Left ventricle myocardium superior (tissue), 1 donor: Measurements from ENCODE around the gene GSC2. TPM values are rescaled to one million over a fixed set of nuclear protein-coding genes. Genes with fewer than 3 reads are reported as not detected.

Experiments used
- ATAC-seq: fragments of 200-7000 bp; cut with Tn5 transposase; one replicate; pipeline ENCODE4 v1.9.1; 2020; ENCODE audit warnings: mild to moderate bottlenecking, moderate library complexity
- DNase-seq: peaks from one replicate; pipeline ENCODE4 v3.0.0-alpha.2; 2020
- intact Hi-C: fragments of 100-400 bp; cut with micrococcal nuclease; formaldehyde crosslinking; loops from one replicate; pipeline ENCODE4 v1.11.0; 2022
- long read RNA-seq: library from polyadenylated mRNA; unstranded; transcript quantifications from one replicate; pipeline ENCODE4 v2.0.0, GENCODE V29; 2021
- total RNA-seq: library from RNA; stranded (reverse); fragmentation: NEBNext Ultra II Directional; extraction: Animal tissue kit (Norgen Biotek cat#: 25700); gene quantifications from one replicate; pipeline ENCODE4 v1.2.1, GENCODE V29; 2021
- donor health status: DM: no; HTN: yes; CAD: no; lungs with severe emphysema.

The GSC2 gene, protein sequence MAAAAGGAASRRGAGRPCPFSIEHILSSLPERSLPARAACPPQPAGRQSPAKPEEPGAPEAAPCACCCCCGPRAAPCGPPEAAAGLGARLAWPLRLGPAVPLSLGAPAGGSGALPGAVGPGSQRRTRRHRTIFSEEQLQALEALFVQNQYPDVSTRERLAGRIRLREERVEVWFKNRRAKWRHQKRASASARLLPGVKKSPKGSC
- not detected for total RNA-seq
- long read RNA-seq, result 0 reads

DNA sequence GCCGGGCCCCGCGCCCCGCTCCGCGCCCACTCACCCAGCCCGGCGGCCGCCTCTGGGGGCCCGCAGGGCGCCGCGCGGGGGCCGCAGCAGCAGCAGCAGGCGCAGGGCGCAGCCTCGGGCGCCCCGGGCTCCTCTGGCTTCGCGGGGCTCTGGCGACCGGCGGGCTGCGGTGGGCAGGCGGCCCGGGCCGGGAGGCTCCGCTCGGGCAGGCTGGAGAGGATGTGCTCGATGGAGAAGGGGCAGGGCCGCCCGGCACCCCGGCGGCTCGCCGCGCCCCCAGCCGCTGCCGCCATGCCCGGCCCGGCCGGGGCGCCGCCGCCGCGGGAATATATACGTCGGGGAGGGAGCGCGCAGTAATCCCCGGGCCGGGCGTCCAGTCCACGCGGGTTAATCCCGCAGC is at the start of gene GSC2:
GSC2 (minus strand) TSS at position 302 of the 400 bp plus-strand sequence; CDS start at position 293, 9 bp downstream.
- intact Hi-C loops, result no loop called here
- DNase-seq (no peak), ATAC-seq (no peak)

DNA sequence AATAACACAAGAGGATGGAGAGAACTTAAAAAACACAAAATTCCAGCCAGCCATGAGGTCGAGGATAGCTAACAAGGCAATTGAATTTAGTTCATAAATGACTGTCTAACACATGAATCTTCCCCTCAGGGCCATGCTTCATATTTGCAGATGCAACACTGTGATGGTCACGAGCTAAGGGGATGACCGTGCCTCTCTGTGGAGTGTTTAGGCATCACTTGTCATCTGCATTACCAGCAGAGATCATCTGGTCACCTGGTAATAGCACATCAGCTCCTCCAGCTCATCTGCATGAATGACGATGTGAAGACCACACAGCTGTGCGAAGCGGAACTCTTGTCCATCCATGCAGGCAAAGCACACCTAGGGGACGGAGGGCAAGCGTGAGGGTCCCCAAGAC is 49.4 kb upstream of the GSC2 start:
- intact Hi-C loops, result no loop called here
- DNase-seq (no peak), ATAC-seq (no peak)

DNA sequence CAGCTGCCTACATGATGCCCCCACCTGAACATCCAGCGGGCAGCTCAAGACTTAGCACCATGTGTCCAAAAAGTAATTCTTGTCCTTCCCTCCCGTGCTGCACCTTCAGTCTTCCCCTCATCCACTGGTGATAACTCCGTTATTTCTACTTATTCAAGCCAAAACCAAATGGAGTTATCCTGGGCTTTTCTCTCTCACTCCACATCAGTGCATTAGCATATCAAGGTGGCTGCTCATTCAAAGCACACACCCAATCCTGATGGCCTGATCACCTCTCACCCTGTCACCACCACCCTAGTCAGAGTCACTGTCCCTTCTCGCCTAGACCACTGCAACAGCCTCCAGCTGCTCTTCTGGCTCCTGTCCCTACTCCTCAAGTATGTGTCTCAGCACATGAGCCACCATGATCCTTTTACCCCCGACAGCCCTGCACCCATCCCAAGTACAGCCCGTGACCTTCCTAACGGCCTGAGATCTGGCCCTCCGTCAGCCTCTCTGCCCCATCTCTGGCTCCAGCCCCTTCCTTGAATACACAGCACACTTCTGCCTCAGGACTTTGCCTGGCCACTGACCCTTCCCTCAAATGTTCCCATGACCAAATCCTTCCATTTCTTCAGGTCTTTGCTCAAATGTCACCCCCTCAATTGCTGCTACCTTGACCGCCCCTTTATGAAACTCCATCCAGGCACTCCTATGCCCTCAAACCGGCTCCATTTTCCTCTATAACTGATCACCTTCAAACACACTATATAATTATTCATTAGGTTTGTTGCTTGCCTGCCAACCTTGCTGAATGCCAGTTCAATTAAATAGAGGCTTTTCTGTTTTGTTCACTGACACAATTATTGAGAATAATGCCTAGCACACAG is 48.1 kb upstream of the GSC2 start:
- ATAC-seq (no peak), DNase-seq (no peak)
- intact Hi-C loops, result no loop called here

DNA sequence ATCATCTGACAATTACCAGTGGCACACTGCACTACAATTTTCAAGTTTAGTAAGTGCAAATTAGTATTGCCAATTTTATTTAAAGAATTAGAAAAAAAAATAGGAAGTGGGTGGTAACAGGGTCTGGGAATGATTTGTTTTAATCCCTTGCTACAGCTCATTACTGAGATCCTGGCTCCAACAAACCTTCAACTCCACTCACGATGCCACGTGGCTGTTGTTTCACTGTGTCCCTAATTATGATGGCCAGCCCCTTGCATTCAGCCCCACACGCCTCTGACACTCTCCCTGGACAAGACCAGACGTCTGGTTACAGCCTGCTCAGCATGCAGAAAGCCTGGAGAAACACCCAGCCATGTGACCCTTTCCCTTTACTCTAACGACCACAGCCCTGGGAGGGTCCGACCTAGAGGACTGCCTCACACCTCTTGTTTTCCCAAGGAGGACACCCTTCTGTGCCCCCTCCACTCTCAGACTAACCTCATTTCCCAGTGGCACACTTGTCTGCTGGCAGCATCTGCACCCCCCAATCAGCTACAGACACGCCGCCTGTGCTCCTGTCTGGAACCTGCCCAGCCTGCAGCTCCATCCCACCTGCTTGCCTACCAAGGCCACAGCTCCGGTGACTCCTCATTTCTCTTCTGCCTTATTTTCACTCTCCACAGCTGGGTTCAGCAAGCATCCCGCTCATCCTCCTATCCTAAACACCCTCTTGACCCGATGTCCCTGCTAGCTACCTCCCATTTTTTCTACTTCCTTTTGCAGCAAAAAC is 46.9 kb upstream of the GSC2 start:
- DNase-seq (no peak), ATAC-seq (no peak)
- intact Hi-C loops, result no loop called here

DNA sequence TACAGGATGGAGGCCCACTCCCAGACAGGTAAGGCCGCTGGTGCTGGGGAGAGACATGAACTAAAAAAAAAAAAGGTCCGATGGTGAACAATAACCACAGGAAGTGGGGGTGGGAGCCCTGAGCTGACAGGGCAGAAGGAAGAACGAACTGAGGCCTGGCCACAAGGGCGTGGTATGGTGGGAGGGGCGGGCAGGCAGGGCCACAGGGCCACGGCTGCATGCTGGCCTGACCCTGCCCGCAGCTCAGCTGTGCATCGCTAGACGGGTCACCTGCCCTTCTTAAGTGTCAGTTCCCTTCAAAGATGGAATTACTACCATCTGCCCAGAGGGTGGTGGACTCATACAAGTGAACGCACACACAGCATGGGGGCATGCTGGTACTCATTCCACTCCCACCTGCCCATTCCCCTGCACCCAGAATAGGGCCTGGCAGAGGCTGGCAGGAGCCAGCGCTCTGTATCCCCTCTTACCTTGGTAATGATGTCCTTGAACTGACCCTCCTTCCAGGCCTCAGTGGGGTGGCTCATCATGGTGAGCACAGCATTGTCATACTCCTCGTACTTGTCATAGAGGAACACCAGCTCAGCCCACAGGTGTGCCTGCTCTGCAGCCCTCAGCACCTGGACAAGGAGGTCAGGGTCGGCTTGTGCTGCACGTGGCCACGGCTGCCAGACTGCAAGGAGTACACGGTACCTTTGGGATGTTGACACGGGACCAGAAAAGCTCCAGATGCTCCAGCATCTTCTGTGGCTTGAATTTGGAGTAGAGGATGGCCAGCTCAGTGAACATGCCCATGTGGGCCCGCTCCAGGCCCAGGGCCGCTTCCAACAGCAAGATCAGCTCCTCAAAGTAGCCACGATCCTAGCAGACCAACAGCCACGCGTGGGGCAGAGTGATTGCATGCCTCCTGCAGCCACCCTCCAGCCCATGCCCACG is 46.0 kb upstream of the GSC2 start:
- no peak for ATAC-seq
- DNase-seq, result no peak
- intact Hi-C loops, result no loop called here

DNA sequence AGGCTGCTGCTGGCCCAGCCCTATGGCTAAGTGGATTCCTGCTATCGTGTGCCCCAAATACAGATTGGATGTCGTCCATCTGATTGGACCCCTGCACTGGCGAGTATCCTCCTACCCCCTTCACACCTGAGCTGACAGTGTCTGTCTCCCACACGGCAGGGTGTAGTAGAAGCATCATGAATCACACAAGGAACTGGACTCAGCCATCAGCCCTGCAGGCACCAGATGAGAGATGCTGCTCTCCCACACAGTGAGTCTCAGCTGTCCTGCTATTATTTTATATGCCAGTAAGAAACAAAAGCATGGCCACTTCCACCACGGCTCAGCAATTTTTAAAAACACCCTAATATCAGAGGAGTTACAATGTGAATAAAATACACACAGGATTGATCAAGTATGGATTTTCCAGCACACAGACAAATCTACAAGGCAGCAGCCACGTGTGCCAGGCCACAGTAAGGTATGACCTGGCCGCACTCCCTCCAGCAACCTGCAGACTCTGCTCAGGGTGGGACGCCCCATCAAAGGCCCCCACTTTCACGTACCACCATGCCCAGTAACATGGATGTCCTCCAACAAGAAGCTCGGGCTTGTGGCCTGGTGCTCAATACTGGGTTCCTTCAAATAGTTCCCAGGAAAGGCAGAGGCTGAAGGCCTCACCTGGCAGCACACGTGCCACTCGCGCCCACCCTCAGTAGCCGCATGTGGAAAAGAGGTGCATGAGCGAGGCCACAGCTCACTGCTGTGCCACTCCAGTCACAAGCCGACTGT is 44.9 kb upstream of the GSC2 start:
- intact Hi-C loops, result no loop called here
- DNase-seq (no peak), ATAC-seq (no peak)

DNA sequence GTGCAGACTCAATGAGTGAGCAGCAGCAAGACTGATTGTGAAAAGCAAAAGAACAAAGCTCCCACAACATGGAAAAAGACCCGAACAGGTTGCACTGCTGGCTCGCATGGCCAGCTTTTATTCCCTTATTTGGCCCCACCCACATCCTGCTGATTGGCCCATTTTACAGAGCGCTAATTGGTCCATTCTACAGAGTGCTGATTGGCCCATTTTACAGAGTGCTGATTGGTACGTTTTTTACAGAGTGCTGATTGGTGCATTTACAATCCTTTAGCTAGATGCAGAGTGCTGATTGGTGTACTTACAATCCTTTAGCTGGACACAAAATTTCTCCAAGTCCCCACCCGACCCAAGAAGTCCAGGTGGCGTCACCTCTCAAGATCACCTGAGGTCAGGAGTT is 43.8 kb upstream of the GSC2 start:
- DNase-seq (no peak), ATAC-seq (no peak)
- intact Hi-C loops, result no loop called here

DNA sequence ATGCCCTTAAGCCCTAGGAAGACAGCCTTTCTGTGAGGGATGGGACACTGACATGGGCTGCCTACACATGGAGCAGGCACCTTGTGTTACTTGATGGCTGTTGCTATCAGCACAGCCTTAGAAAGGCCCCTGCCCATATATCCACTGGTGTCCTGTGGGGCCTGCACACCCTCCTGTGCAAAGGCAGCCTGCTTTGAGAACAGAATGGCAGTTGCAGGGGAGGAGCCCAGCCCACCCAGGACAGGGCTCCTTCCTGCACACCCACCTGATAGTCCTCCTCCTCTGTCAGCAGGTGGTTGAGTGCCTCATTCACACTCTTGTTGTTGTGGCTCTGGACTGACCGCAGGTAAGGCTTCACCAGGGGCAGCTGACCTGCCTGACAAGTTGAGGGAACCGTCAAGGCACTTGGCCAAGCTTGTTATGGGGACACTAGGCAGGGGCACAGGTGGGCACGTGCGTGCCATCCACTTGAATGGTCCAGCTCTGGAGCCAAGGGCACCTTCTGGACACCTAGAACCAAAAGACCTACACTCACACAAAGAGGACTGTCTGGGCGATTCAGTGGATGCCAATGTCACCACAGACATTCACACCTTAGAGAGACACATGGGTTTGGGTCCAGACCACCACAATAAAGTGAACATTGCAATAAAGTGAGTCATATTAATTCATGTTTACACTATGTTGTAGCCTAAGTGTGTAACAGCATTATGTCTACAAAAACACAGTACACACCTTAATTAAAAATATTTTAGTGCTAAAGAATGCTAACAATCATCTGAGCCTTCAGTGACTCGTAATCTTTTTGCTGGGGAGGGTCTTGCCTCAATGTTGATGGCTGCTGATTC is 37.8 kb upstream of the GSC2 start:
- ATAC-seq (no peak), DNase-seq (no peak)
- intact Hi-C loops, result no loop called here

DNA sequence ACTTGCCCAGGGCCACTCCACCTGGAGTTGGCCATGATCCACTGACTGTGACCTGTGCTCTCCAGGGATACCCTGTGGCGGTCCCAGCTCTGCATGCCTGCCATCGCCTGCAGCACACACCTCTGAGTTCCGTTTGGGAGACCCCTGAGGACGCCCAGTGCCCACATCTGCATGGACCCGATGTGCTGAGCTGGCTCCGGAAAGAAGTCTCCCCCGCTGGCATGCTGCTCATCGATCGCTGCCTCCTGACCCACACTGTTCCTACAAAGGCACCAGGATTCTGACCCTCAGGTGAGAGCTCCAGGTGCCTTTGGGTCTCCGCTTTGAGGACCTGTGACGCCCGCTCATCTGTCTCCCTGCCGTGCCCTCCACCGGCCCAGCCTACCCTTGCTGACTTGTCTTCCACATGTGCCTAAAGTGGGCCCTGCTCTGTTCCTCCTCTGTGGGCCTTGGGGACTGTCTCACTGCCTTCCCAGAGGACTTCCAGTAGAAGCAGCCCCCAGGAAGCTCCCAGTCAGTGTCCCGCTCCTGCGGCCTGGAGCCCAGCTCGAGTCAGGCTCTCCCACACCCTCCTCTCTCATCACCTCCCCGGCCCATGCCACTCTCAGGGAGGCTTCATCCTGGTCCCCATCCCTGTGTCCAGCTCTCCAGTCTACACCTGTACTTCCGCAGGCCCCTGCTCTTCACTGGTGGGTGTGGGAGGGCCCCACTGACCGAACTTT is 34.3 kb upstream of the GSC2 start:
- intact Hi-C loops, result no loop called here
- no peak for ATAC-seq
- no peak for DNase-seq

DNA sequence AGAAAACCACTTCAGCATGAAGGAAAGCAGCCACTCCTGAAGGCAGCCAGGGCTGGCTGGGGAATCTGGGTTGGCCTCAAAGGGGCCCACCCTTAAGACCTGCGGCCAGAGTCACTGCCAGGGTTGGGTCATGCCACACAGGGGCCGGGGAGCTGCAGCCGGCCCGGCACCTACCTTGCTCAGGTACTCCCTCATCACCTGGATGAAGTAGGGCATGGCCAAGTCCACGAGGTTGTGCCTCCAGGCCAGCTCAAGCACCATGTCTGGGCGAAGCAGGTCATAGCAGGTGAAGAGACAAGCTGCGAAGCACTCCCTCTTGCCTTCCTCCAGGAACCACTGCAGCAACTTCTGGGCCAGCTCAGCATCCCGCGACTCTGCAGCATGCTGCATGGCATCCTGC is 33.1 kb upstream of the GSC2 start:
- no peak for DNase-seq
- ATAC-seq, result no peak
- intact Hi-C loops, result no loop called here

DNA sequence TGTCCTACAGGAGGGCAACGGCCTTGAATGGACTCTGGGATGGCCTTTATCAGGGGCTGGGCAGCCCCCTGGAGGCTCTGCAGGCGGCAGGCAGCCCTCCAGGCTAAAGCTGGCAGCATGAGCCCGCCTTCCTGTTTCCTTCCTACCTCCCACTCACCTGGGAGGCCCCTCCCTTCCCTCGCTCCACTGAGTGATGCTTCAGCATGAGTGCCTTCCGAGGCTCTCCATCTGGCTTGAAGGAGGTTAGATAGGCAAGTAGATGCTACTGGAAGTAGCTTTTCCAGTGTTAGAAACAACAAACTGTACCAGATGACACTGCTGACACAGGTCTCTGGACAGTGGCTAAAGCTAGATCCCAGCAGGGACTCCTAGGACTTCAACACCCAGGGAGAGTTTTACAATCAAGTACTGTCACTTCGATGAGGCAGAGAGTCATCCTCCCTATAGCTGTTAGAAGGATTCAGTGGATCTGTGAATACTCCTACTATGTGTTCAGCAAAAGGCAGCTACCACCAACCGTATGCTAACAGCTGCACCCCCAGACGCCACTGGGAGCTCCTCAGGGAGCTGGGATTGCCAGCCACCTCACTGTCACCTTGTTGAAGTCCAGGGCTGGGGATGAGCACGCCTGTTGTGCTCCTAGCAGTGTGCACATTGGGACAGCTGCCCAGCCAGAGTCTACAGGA is 32.5 kb upstream of the GSC2 start:
- intact Hi-C loops, result no loop called here
- ATAC-seq (no peak), DNase-seq (no peak)

DNA sequence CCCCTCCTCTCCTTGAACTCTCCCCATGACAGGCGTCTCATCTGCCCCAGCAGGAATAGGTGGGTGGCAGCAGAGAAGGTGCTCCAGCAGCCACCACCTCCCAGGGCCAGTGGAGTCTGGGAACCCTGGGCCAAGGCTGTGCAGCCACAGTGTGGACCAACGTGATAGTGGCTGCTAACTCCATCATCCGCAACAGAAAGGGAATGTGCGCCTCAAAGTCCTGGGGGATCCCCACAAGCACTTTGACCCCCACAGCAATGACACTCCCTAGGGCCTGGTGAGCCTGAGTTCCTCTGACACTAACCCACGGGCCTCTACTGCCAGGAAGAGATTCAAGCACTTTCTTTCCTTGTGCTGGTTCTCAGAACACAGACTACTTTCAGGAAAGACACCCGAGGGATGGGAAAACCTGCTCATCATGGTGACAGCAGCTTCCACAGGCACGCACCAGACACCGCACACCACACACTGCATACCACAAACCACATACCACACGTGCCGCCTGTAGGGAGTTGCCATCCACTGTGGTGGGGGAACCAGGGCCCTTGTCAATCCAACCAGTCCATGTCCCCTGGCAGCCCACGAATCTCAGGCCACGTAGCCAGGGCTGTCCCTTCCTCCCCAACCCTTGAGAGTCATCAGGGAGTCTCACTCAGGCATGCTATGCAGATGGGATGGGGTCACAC is 31.8 kb upstream of the GSC2 start:
- no peak for ATAC-seq
- intact Hi-C loops, result no loop called here
- DNase-seq, result no peak

DNA sequence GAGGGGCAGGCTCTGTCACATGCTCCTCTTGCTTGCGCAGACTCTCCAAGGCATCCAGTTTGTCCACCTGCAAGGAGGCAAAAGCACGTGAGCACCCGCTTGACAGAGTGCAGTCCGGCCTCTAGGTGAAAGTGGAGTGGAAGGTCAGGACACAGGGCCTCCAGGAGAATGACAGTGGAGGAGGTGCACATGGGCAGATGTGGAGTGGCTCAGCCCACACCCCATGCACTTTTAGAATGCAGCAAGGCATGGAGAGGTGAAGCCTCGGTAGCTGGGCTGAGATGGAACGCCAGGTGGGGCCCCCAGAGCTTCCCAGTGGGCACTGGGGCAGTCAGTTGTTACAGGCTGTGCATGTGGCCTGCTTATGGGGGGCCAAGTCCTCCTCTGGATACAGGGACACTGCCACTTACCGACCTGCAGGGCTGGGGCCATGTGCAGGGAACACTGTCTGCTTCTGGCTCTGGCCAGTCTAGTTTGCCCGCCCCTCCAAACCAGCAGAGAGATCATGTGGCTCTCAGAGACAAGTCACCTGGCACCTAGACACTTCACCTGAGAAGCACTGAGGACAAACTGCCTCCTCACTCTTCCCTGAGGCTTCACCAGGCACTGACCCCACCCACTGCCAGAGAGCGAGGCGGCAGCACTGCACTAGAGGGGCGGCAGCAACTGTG is 30.8 kb upstream of the GSC2 start:
- DNase-seq, result no peak
- intact Hi-C loops, result no loop called here
- ATAC-seq, result no peak

DNA sequence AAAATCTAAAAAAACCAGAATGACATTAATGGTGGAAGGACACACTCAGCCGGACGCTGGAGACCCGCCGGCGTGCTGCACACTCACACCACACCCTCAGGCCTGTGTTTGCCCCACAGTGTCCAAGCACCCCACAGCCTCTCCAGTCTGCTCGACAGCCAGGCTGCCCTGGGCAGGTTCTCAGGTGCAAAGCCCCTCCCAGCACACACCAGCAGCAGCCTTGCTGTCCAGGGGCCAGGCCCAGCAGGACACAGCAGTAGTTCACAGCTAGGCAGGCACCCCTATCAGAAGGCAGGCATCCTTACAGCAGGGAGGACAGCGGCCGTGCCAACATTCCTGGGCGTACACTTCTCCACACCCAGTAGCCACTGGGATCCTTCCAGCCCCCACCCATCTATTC is 30.1 kb upstream of the GSC2 start:
- no peak for DNase-seq
- intact Hi-C loops, result no loop called here
- ATAC-seq, result no peak

DNA sequence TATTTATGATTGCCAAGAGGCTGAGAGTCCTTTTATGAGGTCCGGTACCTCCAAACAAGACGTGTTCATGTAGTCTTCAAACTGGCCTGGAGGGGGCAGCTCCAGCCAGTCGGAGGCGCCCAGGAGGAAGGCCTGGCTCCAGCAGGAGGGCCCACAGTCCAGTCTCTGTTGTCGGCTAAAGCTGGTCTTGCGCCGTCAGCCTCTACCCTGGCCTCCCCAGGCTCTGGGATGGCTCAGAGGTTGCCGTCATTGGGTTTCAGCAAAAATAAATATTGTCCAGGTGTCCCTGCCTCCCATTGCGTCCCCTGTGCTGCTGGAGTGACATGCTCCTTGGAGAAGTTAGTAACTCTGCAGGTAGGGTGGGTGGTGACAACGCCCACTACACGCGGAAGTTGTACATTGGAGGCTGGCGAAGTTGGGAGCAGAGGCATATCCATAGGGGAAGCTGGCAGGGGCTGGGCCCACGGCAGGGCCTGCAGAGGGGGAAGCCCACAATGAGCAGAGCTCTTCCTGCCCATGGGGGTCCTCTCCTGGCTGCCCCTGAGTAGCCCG is 29.5 kb upstream of the GSC2 start:
- DNase-seq (peak; percentile 82), ATAC-seq (peak; percentile 79)
- intact Hi-C loops, result no loop called here
